ENCODE results near the gene DOCK1. TPM values are rescaled to one million over a fixed set of nuclear protein-coding genes. Genes with fewer than 3 reads are reported as not detected.
"Not testable (repeated sequence)": the region's sequence is repeated elsewhere in the genome, so short reads cannot be mapped to it uniquely, and the experiment has no call there.

The DOCK1 gene
- total and polyA plus RNA-seq, 7 experiments from 2014 or later, result 0.11 to 1.2 (median 0.34) TPM; not detected in 2

DNA sequence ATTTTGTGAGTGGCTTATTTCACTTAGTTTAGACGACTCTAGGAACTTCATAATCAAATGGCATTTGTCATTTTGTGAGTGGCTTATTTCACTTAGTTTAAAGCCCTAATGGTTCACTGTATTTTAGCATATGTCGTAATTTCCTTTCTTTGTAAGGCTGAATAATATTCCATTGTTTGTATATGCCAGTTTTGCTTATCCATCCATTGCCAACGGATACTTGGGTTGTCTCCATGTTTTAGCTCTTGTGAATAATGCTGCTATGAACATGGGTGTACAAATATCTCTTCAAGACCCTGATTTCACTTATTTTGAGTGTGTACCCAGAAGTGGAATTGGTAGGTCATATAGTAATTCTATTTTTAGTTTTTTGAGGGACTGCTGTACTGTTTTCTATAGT lies 31.8 kb downstream of the DOCK1 start:
- no peaks in the 10 kb centered on the region for H3K27me3 ChIP-seq (ENCODE audit: control insufficient read depth in 2 of 2, insufficient read depth in 2 of 2, low read length in 2 of 2)
- no peaks in the 10 kb centered on the region for H3K36me3 ChIP-seq (ENCODE audit: control insufficient read depth in 2 of 3, insufficient read depth in 3 of 3, low read length in 3 of 3)
- no peaks in the 10 kb centered on the region for H3K9me3 ChIP-seq (ENCODE audit: control insufficient read depth in 2 of 3, low read length in 3 of 3)
- intact Hi-C loops (cut with micrococcal nuclease), result no loop called here
- DNase-seq (no peak), ATAC-seq (no peak)
- H3K27ac ChIP-seq (ENCODE audit: low read depth, low read length), result no peak overlapping the region
- Mint-ChIP-seq H3K27me3 (no peaks in the 10 kb centered on the region), H3K4me3 (no peak overlapping the region), H3K27ac (no peak overlapping the region), H3K9me3 (peaks cover 0 to 9% (median 0%) of the 10 kb centered on the region in 11 donors), H3K36me3 (no peaks in the 10 kb centered on the region), H3K4me1 (peaks cover 0 to 2% (median 0%) of the 10 kb centered on the region in 7 donors)
- POLR2A ChIA-PET, result no interaction called here
- CTCF ChIA-PET, result no interaction called here
- no peak overlapping the region for H3K4me3 ChIP-seq (ENCODE audit: low read length)
- H3K4me1 ChIP-seq (ENCODE audit: control insufficient read depth in 2 of 2, insufficient read depth in 2 of 2, low read length in 2 of 2), result no peaks in the 10 kb centered on the region

- DNase-seq; H3K4me3 ChIP-seq (ENCODE audit: low read length); H3K27me3 Mint-ChIP-seq; H3K27ac Mint-ChIP-seq; H3K4me1 ChIP-seq (ENCODE audit: control insufficient read depth in 2 of 2, insufficient read depth in 2 of 2, low read length in 2 of 2); H3K4me1 Mint-ChIP-seq; CTCF ChIA-PET; ATAC-seq; H3K27me3 ChIP-seq (ENCODE audit: control insufficient read depth in 2 of 2, insufficient read depth in 2 of 2, low read length in 2 of 2); POLR2A ChIA-PET; H3K9me3 ChIP-seq (ENCODE audit: control insufficient read depth in 2 of 3, low read length in 3 of 3); H3K4me3 Mint-ChIP-seq; H3K36me3 Mint-ChIP-seq; intact Hi-C loops (cut with micrococcal nuclease); H3K36me3 ChIP-seq (ENCODE audit: control insufficient read depth in 2 of 3, insufficient read depth in 3 of 3, low read length in 3 of 3); H3K27ac ChIP-seq (ENCODE audit: low read depth, low read length): not testable (repeated sequence)
- H3K9me3 Mint-ChIP-seq, result peaks cover 0 to 12% (median 0%) of the 10 kb centered on the region in 11 donors
Observed at GRCh38 chr10:126938121-126938520, 32.9 kb downstream of the DOCK1 start.

DNA sequence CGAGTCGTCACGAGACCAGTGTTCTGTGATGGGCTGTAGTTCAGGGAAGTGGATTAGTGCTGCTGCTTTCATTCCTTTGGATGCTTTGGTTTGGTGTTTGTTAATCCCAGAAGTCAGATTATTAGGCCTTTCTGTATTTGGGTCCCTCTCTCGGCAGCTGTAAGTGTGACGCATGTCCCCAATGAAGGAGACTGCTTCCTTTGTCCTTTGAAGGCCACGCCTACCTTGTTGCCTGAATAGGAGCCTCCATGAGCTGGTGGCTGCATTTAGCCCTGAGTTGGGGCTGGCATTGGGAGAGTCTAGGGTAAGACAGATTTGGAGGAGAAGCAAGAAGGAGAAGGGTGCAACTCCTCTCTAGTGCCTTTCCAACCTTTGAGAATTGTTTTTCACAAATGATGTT lies 34.5 kb downstream of the DOCK1 start:
- H3K4me1 ChIP-seq (ENCODE audit: control insufficient read depth in 2 of 2, insufficient read depth in 2 of 2, low read length in 2 of 2), result no peaks in the 10 kb centered on the region
- intact Hi-C loops (cut with micrococcal nuclease), result no loop called here
- POLR2A ChIA-PET, result no interaction called here
- no peaks in the 10 kb centered on the region for H3K36me3 ChIP-seq (ENCODE audit: control insufficient read depth in 2 of 3, insufficient read depth in 3 of 3, low read length in 3 of 3)
- H3K27me3 ChIP-seq (ENCODE audit: control insufficient read depth in 2 of 2, insufficient read depth in 2 of 2, low read length in 2 of 2), result no peaks in the 10 kb centered on the region
- CTCF ChIA-PET, result no interaction called here
- Mint-ChIP-seq H3K4me1 (peaks cover 0 to 2% (median 0%) of the 10 kb centered on the region in 7 donors), H3K9me3 (peaks cover 0 to 21% (median 0%) of the 10 kb centered on the region in 11 donors), H3K36me3 (no peaks in the 10 kb centered on the region), H3K27me3 (peaks cover 0 to 4% (median 0%) of the 10 kb centered on the region in 5 donors), H3K27ac (no peak overlapping the region), H3K4me3 (no peak overlapping the region)
- no peak overlapping the region for H3K4me3 ChIP-seq (ENCODE audit: low read length)
- no peak overlapping the region for H3K27ac ChIP-seq (ENCODE audit: low read depth, low read length)
- DNase-seq, result no peak
- no peak for ATAC-seq
- no peaks in the 10 kb centered on the region for H3K9me3 ChIP-seq (ENCODE audit: control insufficient read depth in 2 of 3, low read length in 3 of 3)

GRCh38 chr10:126940670-126941310 lies 35.6 kb downstream of the DOCK1 start:
- Histone ChIP-seq H3K4me3 (ENCODE audit: low read length) (no peak overlapping the region), H3K36me3 (ENCODE audit: control insufficient read depth in 2 of 3, insufficient read depth in 3 of 3, low read length in 3 of 3) (no peaks in the 10 kb centered on the region), H3K27ac (ENCODE audit: low read depth, low read length) (no peak overlapping the region), H3K27me3 (ENCODE audit: control insufficient read depth in 2 of 2, insufficient read depth in 2 of 2, low read length in 2 of 2) (no peaks in the 10 kb centered on the region), H3K4me1 (ENCODE audit: control insufficient read depth in 2 of 2, insufficient read depth in 2 of 2, low read length in 2 of 2) (no peaks in the 10 kb centered on the region), H3K9me3 (ENCODE audit: control insufficient read depth in 2 of 3, low read length in 3 of 3) (no peaks in the 10 kb centered on the region)
- H3K27me3 Mint-ChIP-seq, result peaks cover 0 to 4% (median 0%) of the 10 kb centered on the region in 5 donors
- CTCF ChIA-PET, result no interaction called here
- ATAC-seq, result no peak
- intact Hi-C loops (cut with micrococcal nuclease), result no loop called here
- POLR2A ChIA-PET, result no interaction called here
- peaks cover 0 to 25% (median 0%) of the 10 kb centered on the region in 11 donors for H3K9me3 Mint-ChIP-seq
- H3K27ac Mint-ChIP-seq, result no peak overlapping the region
- no peak overlapping the region for H3K4me3 Mint-ChIP-seq
- DNase-seq, result no peak
- H3K36me3 Mint-ChIP-seq, result no peaks in the 10 kb centered on the region
- no peaks in the 10 kb centered on the region for H3K4me1 Mint-ChIP-seq

GRCh38 chr10:126944191-126944590 lies 39.0 kb downstream of the DOCK1 start:
- H3K9me3 Mint-ChIP-seq, result peaks cover 0 to 19% (median 0%) of the 10 kb centered on the region in 11 donors
- intact Hi-C loops (cut with micrococcal nuclease), result no loop called here
- Histone ChIP-seq H3K27ac (ENCODE audit: low read depth, low read length) (no peak overlapping the region), H3K27me3 (ENCODE audit: control insufficient read depth in 2 of 2, insufficient read depth in 2 of 2, low read length in 2 of 2) (no peaks in the 10 kb centered on the region), H3K36me3 (ENCODE audit: control insufficient read depth in 2 of 3, insufficient read depth in 3 of 3, low read length in 3 of 3) (no peaks in the 10 kb centered on the region), H3K4me1 (ENCODE audit: control insufficient read depth in 2 of 2, insufficient read depth in 2 of 2, low read length in 2 of 2) (no peaks in the 10 kb centered on the region), H3K9me3 (ENCODE audit: control insufficient read depth in 2 of 3, low read length in 3 of 3) (no peaks in the 10 kb centered on the region), H3K4me3 (ENCODE audit: low read length) (no peak overlapping the region)
- POLR2A ChIA-PET, result no interaction called here
- peak overlapping the region in 1 of 10 donors; percentile 49 for H3K4me3 Mint-ChIP-seq
- no peaks in the 10 kb centered on the region for H3K36me3 Mint-ChIP-seq
- H3K4me1 Mint-ChIP-seq, result no peaks in the 10 kb centered on the region
- ATAC-seq, result no peak
- DNase-seq, result no peak
- H3K27ac Mint-ChIP-seq, result no peak overlapping the region
- CTCF ChIA-PET, result no interaction called here
- H3K27me3 Mint-ChIP-seq, result peaks cover 0 to 4% (median 0%) of the 10 kb centered on the region in 5 donors

DNA sequence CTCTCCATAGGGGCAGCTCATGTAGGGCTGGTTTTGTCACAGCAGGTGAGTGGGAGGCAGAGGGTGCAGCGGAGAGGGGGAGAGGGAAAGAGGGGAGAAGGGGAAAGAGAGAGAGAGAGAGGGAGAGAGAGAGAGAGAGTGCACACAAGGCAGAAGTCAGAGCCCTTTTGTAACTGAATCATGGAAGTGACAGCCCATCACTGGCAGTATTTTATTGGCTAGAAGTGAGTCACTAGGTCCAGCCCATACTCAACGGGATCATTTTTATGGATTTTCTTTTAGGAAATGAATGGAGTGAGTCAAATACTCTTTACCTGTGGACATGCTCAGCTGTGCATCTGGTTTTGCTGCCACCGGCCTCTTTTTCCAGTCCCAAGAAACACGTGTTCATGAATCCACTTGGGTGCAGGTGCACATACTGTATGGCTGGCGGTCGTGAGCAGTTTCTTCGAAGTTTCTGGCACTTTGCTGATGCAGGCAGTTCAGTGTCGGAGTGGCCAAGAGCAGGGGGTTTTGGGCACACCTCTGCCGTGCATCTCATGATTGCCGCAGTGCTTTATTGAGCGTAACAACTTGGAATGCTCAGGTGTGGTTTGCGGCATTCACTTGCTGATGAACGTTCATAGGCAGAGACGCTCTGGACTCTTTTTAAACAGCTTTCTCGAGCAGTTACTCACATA lies 40.3 kb downstream of the DOCK1 start:
- no peak for ATAC-seq
- no peaks in the 10 kb centered on the region for H3K36me3 Mint-ChIP-seq
- no peak for DNase-seq
- Histone ChIP-seq H3K9me3 (ENCODE audit: control insufficient read depth in 2 of 3, low read length in 3 of 3) (no peaks in the 10 kb centered on the region), H3K36me3 (ENCODE audit: control insufficient read depth in 2 of 3, insufficient read depth in 3 of 3, low read length in 3 of 3) (no peaks in the 10 kb centered on the region), H3K27me3 (ENCODE audit: control insufficient read depth in 2 of 2, insufficient read depth in 2 of 2, low read length in 2 of 2) (no peaks in the 10 kb centered on the region), H3K4me3 (ENCODE audit: low read length) (no peak overlapping the region), H3K4me1 (ENCODE audit: control insufficient read depth in 2 of 2, insufficient read depth in 2 of 2, low read length in 2 of 2) (no peaks in the 10 kb centered on the region), H3K27ac (ENCODE audit: low read depth, low read length) (no peak overlapping the region)
- H3K9me3 Mint-ChIP-seq, result peaks cover 0 to 19% (median 0%) of the 10 kb centered on the region in 11 donors
- H3K4me3 Mint-ChIP-seq, result no peak overlapping the region
- intact Hi-C loops (cut with micrococcal nuclease), result no loop called here
- no peaks in the 10 kb centered on the region for H3K4me1 Mint-ChIP-seq
- CTCF ChIA-PET, result no interaction called here
- H3K27me3 Mint-ChIP-seq, result peaks cover 0 to 4% (median 0%) of the 10 kb centered on the region in 5 donors
- no peak overlapping the region for H3K27ac Mint-ChIP-seq
- POLR2A ChIA-PET, result no interaction called here

DNA sequence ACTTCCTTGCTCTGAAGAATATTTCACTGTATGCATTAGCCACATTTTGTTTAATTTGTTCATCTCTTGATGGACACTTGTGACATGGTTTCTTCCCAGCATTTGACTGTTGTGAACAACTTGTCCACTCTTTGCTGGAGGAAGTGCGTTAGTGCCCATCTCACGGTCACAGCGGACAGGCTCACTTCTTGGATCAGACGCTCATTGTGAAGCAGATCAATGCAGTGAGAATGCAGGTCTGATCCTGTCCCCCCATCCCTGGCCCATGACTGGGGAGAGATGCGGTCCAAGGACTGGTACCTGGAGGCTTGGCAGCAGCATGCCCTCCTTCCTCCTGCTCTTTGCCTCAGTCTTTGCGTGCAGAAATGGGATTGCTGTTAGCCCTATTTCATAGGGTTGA lies 41.5 kb downstream of the DOCK1 start:
- intact Hi-C loops (cut with micrococcal nuclease), result no loop called here
- no peaks in the 10 kb centered on the region for H3K4me1 Mint-ChIP-seq
- Histone ChIP-seq H3K4me1 (ENCODE audit: control insufficient read depth in 2 of 2, insufficient read depth in 2 of 2, low read length in 2 of 2) (no peaks in the 10 kb centered on the region), H3K36me3 (ENCODE audit: control insufficient read depth in 2 of 3, insufficient read depth in 3 of 3, low read length in 3 of 3) (no peaks in the 10 kb centered on the region), H3K9me3 (ENCODE audit: control insufficient read depth in 2 of 3, low read length in 3 of 3) (no peaks in the 10 kb centered on the region), H3K27me3 (ENCODE audit: control insufficient read depth in 2 of 2, insufficient read depth in 2 of 2, low read length in 2 of 2) (no peaks in the 10 kb centered on the region), H3K4me3 (ENCODE audit: low read length) (no peak overlapping the region), H3K27ac (ENCODE audit: low read depth, low read length) (no peak overlapping the region)
- H3K36me3 Mint-ChIP-seq, result no peaks in the 10 kb centered on the region
- CTCF ChIA-PET, result no interaction called here
- DNase-seq (no peak), ATAC-seq (no peak)
- POLR2A ChIA-PET, result no interaction called here
- H3K4me3 Mint-ChIP-seq, result no peak overlapping the region
- peaks cover 0 to 4% (median 0%) of the 10 kb centered on the region in 5 donors for H3K27me3 Mint-ChIP-seq
- H3K27ac Mint-ChIP-seq, result no peak overlapping the region
- H3K9me3 Mint-ChIP-seq, result peaks cover 0 to 19% (median 0%) of the 10 kb centered on the region in 11 donors
